ENCODE results near the gene AK4.

Gene AK4

GRCh38 chr1:65253800-65254319 is 105.9 kb downstream of the AK4 start:
- no peak for DNase-seq

- DNase-seq = peak; percentile 84 to 87
These were observed 106.5 kb downstream of the AK4 start for GRCh38 chr1:65254320-65255034.

GRCh38 chr1:65255035-65255655 is 107.1 kb downstream of the AK4 start:
- DNase-seq = peak; percentile 48 to 55

GRCh38 chr1:65255656-65256050 is 107.7 kb downstream of the AK4 start:
- DNase-seq = peak; percentile 40 to 72

- no peak for DNase-seq
These were observed 109.1 kb downstream of the AK4 start for GRCh38 chr1:65256860-65257708.

GRCh38 chr1:65258106-65258505 is 110.1 kb downstream of the AK4 start:
- DNase-seq = no peak

- no peak for DNase-seq
These were observed 111.8 kb downstream of the AK4 start for GRCh38 chr1:65259816-65260215.

- DNase-seq = no peak
These were observed 113.0 kb downstream of the AK4 start for GRCh38 chr1:65260851-65261473.

GRCh38 chr1:65263286-65263685 is 115.3 kb downstream of the AK4 start:
- DNase-seq = no peak

GRCh38 chr1:65264197-65264929 is 116.4 kb downstream of the AK4 start:
- DNase-seq = peak in 1 of 2 experiments; percentile 58

GRCh38 chr1:65265296-65265650 is 117.3 kb downstream of the AK4 start:
- DNase-seq = no peak

GRCh38 chr1:65265651-65266351 is 117.8 kb downstream of the AK4 start:
- peak; percentile 52 to 66 for DNase-seq

GRCh38 chr1:65266476-65266875 is 118.5 kb downstream of the AK4 start:
- no peak for DNase-seq

GRCh38 chr1:65267271-65267670 is 119.3 kb downstream of the AK4 start:
- DNase-seq = no peak

GRCh38 chr1:65267683-65268082 is 119.7 kb downstream of the AK4 start:
- DNase-seq = peak in 1 of 2 experiments; percentile 27

- no peak for DNase-seq
These were observed 121.6 kb downstream of the AK4 start for GRCh38 chr1:65269612-65270011.

- DNase-seq = no peak
These were observed 128.4 kb downstream of the AK4 start for GRCh38 chr1:65276197-65276939.

GRCh38 chr1:65277605-65278347 is 129.8 kb downstream of the AK4 start:
- no peak for DNase-seq

GRCh38 chr1:65278376-65279069 is 130.5 kb downstream of the AK4 start:
- DNase-seq = no peak

All from NCI-H2081 (cell line).